Measurements from ENCODE around the gene FUT2.
A peak's percentile ranks its signal among the peaks of the same experiment; 100 is the strongest.
"Not testable (repeated sequence)": the region's sequence is repeated elsewhere in the genome, so short reads cannot be mapped to it uniquely, and the experiment has no call there.

FUT2 gene

GRCh38 chr19:48671446-48671995 is 24.2 kb upstream of the FUT2 start:
- DNase-seq = no peak

GRCh38 chr19:48672994-48673393 is 22.8 kb upstream of the FUT2 start, which contains the start of gene NTN5:
Gene NTN5 (minus strand): TSS chr19:48673017. CDS start chr19:48670986, 2,031 bp downstream.
- no peak for DNase-seq

GRCh38 chr19:48673436-48674100 is 22.2 kb upstream of the FUT2 start:
- DNase-seq = no peak

- DNase-seq = no peak
Observed at GRCh38 chr19:48674216-48674809, 21.5 kb upstream of the FUT2 start.

- peak; percentile 48 to 81 (median 60) for DNase-seq
Observed at GRCh38 chr19:48674921-48675824, 20.6 kb upstream of the FUT2 start.

- DNase-seq = no peak
Observed at GRCh38 chr19:48676487-48676886, 19.3 kb upstream of the FUT2 start.

GRCh38 chr19:48676887-48677286 is 18.9 kb upstream of the FUT2 start:
- no peak for DNase-seq

- DNase-seq = no peak
Observed at GRCh38 chr19:48678201-48678600, 17.6 kb upstream of the FUT2 start.

GRCh38 chr19:48680006-48680405 is 15.8 kb upstream of the FUT2 start:
- not testable (repeated sequence) for DNase-seq

- no peak for DNase-seq
Observed at GRCh38 chr19:48680436-48681126, 15.2 kb upstream of the FUT2 start.

GRCh38 chr19:48681127-48681470 is 14.7 kb upstream of the FUT2 start:
- no peak for DNase-seq

GRCh38 chr19:48683349-48683748 is 12.4 kb upstream of the FUT2 start:
- DNase-seq = peak in 3 of 6 experiments; percentile 9 to 27 (median 27)

- no peak for DNase-seq
Observed at GRCh38 chr19:48685583-48685982, 10.2 kb upstream of the FUT2 start.

- DNase-seq = no peak
Observed at GRCh38 chr19:48686088-48686487, 9.7 kb upstream of the FUT2 start.

GRCh38 chr19:48686637-48687036 is 9.1 kb upstream of the FUT2 start:
- not testable (repeated sequence) for DNase-seq

GRCh38 chr19:48687776-48688175 is 8.0 kb upstream of the FUT2 start:
- no peak for DNase-seq

GRCh38 chr19:48689449-48689848 is 6.3 kb upstream of the FUT2 start:
- DNase-seq = no peak

- not testable (repeated sequence) for DNase-seq
Observed at GRCh38 chr19:48693629-48694028, 2.1 kb upstream of the FUT2 start.

GRCh38 chr19:48696353-48697010 is 711 bp downstream of the FUT2 start:
- DNase-seq = peak in 1 of 6 experiments; percentile 15

- DNase-seq = no peak
Observed at GRCh38 chr19:48698046-48698445, 2.3 kb downstream of the FUT2 start.

- no peak for DNase-seq
Observed at GRCh38 chr19:48702701-48703100, 6.9 kb downstream of the FUT2 start.

- no peak for DNase-seq
Observed at GRCh38 chr19:48703316-48703715, 7.5 kb downstream of the FUT2 start.

All from stimulated activated naive CD4-positive, alpha-beta T cell (primary cell).